ENCODE measurements around the gene DGKG. TPM values are rescaled to one million over a fixed set of nuclear protein-coding genes. Genes with fewer than 3 reads are reported as not detected.

Gene DGKG
- polyA plus RNA-seq, 1 donor (not counting 4 experiments of a cell fraction or from before 2014, with no cell fraction given) = 0.22 TPM

DNA sequence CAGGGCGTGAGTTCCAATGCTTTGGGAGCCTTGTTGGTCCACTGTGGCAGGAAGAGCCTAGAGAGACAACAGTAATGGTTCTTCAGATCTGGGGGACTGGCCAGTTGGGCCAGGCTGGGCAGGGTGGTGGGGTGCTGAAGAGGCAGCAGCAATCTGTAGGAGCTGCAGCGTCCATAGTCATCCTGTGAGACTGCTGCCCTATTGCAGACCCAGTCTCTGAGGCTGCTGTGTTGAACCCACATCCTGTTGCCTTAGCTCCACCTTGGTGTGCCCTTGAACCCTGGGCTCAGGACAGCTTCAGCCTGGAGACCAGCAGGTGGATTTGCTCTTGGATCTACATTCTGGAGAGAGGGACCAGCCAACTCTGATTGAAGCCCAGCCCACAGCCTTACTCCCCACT lies 229.5 kb downstream of the DGKG start:
- no peak for DNase-seq (ENCODE audit: low read depth, low spot score)
- dilution Hi-C loops (cut with MboI; ENCODE audit: extremely low pct_ligation_motif_present, low sequenced_read_pairs) = no loop called here
- no peak for TF ChIP-seq EZH2 (IDR thresholded peaks at IDR 0.05; ENCODE audit: low read length)

DNA sequence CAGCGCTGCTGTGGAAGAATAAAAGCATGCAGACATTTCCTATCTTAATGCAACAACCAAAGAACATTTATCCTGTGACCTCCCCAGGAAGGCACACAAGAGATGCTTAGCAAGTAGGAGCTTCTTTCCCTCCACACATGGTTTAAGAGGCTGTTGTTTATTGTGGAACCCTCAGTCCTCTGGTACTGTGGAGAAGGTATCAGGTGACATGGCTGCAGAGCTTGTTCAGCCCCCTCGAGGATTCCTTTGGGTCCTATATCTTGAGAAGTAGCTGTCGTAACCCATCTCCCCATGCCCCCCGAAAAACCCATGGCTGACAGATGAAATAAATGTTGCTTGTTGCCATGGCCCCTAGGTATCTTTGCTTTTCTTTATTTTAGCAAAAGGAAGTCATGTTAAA lies 232.8 kb downstream of the DGKG start:
- no peaks in the 10 kb centered on the region for H4K20me1 ChIP-seq (ENCODE audit: control insufficient read depth, extremely low read depth, insufficient read depth, low read length)
- dilution Hi-C loops (cut with MboI; ENCODE audit: extremely low pct_ligation_motif_present, low sequenced_read_pairs) = no loop called here
- H2AFZ ChIP-seq (ENCODE audit: control insufficient read depth, low read length) = no peak overlapping the region
- H3K36me3 ChIP-seq (ENCODE audit: control insufficient read depth in 2 of 2, extremely low read depth in 1 of 2, insufficient read depth in 2 of 2, low read length in 2 of 2) = no peaks in the 10 kb centered on the region
- H3K27me3 ChIP-seq (ENCODE audit: control insufficient read depth, extremely low read depth, insufficient read depth, low read length) = peaks cover 3% of the 10 kb centered on the region
- no peak for TF ChIP-seq EZH2 (IDR thresholded peaks at IDR 0.05; ENCODE audit: low read length)
- TF ChIP-seq, protein P1, sequence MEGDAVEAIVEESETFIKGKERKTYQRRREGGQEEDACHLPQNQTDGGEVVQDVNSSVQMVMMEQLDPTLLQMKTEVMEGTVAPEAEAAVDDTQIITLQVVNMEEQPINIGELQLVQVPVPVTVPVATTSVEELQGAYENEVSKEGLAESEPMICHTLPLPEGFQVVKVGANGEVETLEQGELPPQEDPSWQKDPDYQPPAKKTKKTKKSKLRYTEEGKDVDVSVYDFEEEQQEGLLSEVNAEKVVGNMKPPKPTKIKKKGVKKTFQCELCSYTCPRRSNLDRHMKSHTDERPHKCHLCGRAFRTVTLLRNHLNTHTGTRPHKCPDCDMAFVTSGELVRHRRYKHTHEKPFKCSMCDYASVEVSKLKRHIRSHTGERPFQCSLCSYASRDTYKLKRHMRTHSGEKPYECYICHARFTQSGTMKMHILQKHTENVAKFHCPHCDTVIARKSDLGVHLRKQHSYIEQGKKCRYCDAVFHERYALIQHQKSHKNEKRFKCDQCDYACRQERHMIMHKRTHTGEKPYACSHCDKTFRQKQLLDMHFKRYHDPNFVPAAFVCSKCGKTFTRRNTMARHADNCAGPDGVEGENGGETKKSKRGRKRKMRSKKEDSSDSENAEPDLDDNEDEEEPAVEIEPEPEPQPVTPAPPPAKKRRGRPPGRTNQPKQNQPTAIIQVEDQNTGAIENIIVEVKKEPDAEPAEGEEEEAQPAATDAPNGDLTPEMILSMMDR (optimal IDR thresholded peaks at IDR 0.05 in 1 of 3, IDR thresholded peaks at IDR 0.05 in 1 of 3, conservative IDR thresholded peaks at IDR 0.05 in 1 of 3; ENCODE audit: extremely low read depth in 1 of 3, insufficient read depth in 2 of 3, low read length in 3 of 3) = no peak
- no peaks in the 10 kb centered on the region for H3K9me1 ChIP-seq (ENCODE audit: control insufficient read depth, extremely low read depth, insufficient read depth, low read length)
- FAIRE-seq = no peak
- no peak overlapping the region for H3K4me3 ChIP-seq (ENCODE audit: control insufficient read depth in 2 of 3, extremely low read depth in 1 of 3, insufficient read depth in 2 of 3, low read depth in 1 of 3, low read length in 3 of 3)
- no peak for DNase-seq (ENCODE audit: low read depth, low spot score)
- no peak overlapping the region for H3K9ac ChIP-seq (ENCODE audit: control insufficient read depth, extremely low read depth, insufficient read depth, low read length)
- no peaks in the 10 kb centered on the region for H3K9me3 ChIP-seq (ENCODE audit: control insufficient read depth, low read depth, low read length)
- H3K4me1 ChIP-seq (ENCODE audit: control insufficient read depth, extremely low read depth, insufficient read depth, low read length) = peaks cover 9% of the 10 kb centered on the region
- no peak overlapping the region for H3K27ac ChIP-seq (ENCODE audit: control insufficient read depth, insufficient read depth, low read length)
- no peaks in the 10 kb centered on the region for H3K79me2 ChIP-seq (ENCODE audit: control insufficient read depth, insufficient read depth, low read length)
- H3K4me2 ChIP-seq (ENCODE audit: control insufficient read depth, extremely low read depth, insufficient read depth, low read depth, low read length) = no peak overlapping the region

More for the DNA sequence above, 229.5 kb downstream of the DGKG start:
- no peak for FAIRE-seq
- no peak overlapping the region for H2AFZ ChIP-seq (ENCODE audit: control insufficient read depth, low read length)
- no peaks in the 10 kb centered on the region for H3K4me1 ChIP-seq (ENCODE audit: control insufficient read depth, extremely low read depth, insufficient read depth, low read length)
- H3K27me3 ChIP-seq (ENCODE audit: control insufficient read depth, extremely low read depth, insufficient read depth, low read length) = peaks cover 3% of the 10 kb centered on the region
- no peaks in the 10 kb centered on the region for H3K9me1 ChIP-seq (ENCODE audit: control insufficient read depth, extremely low read depth, insufficient read depth, low read length)
- no peak overlapping the region for H3K4me2 ChIP-seq (ENCODE audit: control insufficient read depth, extremely low read depth, insufficient read depth, low read depth, low read length)
- no peak overlapping the region for H3K4me3 ChIP-seq (ENCODE audit: control insufficient read depth in 2 of 3, extremely low read depth in 1 of 3, insufficient read depth in 2 of 3, low read depth in 1 of 3, low read length in 3 of 3)
- no peaks in the 10 kb centered on the region for H3K36me3 ChIP-seq (ENCODE audit: control insufficient read depth in 2 of 2, extremely low read depth in 1 of 2, insufficient read depth in 2 of 2, low read length in 2 of 2)
- no peaks in the 10 kb centered on the region for H3K9me3 ChIP-seq (ENCODE audit: control insufficient read depth, low read depth, low read length)
- no peaks in the 10 kb centered on the region for H4K20me1 ChIP-seq (ENCODE audit: control insufficient read depth, extremely low read depth, insufficient read depth, low read length)
- no peaks in the 10 kb centered on the region for H3K79me2 ChIP-seq (ENCODE audit: control insufficient read depth, insufficient read depth, low read length)
- no peak overlapping the region for H3K9ac ChIP-seq (ENCODE audit: control insufficient read depth, extremely low read depth, insufficient read depth, low read length)
- no peak overlapping the region for H3K27ac ChIP-seq (ENCODE audit: control insufficient read depth, insufficient read depth, low read length)

DNA sequence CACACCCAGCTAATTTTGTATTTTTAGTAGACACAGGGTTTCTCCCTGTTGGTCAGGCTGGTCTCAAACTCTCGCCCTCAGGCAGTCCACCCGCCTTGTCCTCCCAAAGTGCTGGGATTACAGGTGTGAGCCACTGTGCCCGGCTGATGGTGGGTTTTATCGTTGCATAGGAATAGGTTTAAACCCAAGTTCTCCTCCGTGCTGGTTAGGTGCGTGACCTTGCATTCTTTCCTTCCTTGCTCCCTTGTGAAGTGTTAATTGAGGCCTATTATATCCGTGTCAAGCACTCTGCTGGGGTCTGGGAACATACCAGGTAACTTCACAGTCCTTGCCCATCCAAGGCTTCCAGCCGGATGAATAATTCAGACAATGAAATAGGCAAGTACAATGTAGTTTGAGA lies 233.9 kb downstream of the DGKG start:
- Histone ChIP-seq H2AFZ (ENCODE audit: control insufficient read depth, low read length) (no peak overlapping the region), H3K9ac (ENCODE audit: control insufficient read depth, extremely low read depth, insufficient read depth, low read length) (no peak overlapping the region), H3K27ac (ENCODE audit: control insufficient read depth, insufficient read depth, low read length) (no peak overlapping the region), H3K36me3 (ENCODE audit: control insufficient read depth in 2 of 2, extremely low read depth in 1 of 2, insufficient read depth in 2 of 2, low read length in 2 of 2) (no peaks in the 10 kb centered on the region), H4K20me1 (ENCODE audit: control insufficient read depth, extremely low read depth, insufficient read depth, low read length) (no peaks in the 10 kb centered on the region), H3K4me1 (ENCODE audit: control insufficient read depth, extremely low read depth, insufficient read depth, low read length) (peaks cover 10% of the 10 kb centered on the region), H3K9me1 (ENCODE audit: control insufficient read depth, extremely low read depth, insufficient read depth, low read length) (no peaks in the 10 kb centered on the region), H3K27me3 (ENCODE audit: control insufficient read depth, extremely low read depth, insufficient read depth, low read length) (peaks cover 3% of the 10 kb centered on the region), H3K79me2 (ENCODE audit: control insufficient read depth, insufficient read depth, low read length) (no peaks in the 10 kb centered on the region), H3K4me2 (ENCODE audit: control insufficient read depth, extremely low read depth, insufficient read depth, low read depth, low read length) (no peak overlapping the region), H3K9me3 (ENCODE audit: control insufficient read depth, low read depth, low read length) (no peaks in the 10 kb centered on the region), H3K4me3 (ENCODE audit: control insufficient read depth in 2 of 3, extremely low read depth in 1 of 3, insufficient read depth in 2 of 3, low read depth in 1 of 3, low read length in 3 of 3) (no peak overlapping the region)
- no peak for FAIRE-seq
- TF ChIP-seq, protein P1 (optimal IDR thresholded peaks at IDR 0.05 in 1 of 3, IDR thresholded peaks at IDR 0.05 in 1 of 3, conservative IDR thresholded peaks at IDR 0.05 in 1 of 3; ENCODE audit: extremely low read depth in 1 of 3, insufficient read depth in 2 of 3, low read length in 3 of 3) = no peak
- TF ChIP-seq EZH2 (IDR thresholded peaks at IDR 0.05; ENCODE audit: low read length) = no peak
- dilution Hi-C loops (cut with MboI; ENCODE audit: extremely low pct_ligation_motif_present, low sequenced_read_pairs) = no loop called here
- DNase-seq (ENCODE audit: low read depth, low spot score) = no peak

Data from keratinocyte (primary cell).